ENCODE measurements around the gene RARS1.

DNA sequence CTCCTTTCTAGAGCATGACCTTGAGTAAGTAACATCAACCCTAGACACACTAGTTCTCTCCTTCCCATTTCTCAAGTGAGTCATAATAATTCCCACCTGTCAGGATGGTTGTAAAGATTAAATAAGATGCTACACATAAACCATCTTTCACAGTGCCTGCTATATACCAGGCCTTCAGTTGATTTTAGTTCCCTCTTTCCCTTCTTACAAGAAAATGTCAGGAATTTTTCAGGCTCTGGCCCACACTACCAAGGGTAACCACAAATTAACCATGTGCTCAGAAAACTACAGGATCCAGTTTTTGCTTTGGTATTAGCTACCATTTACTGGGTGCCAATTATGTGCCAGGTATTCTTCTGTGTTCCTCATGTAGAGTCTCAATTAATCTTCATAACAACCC is 42.7 kb upstream of the RARS1 start:
- TF ChIP-seq POLR2AphosphoS5 (IDR thresholded peaks at IDR 0.05; ENCODE audit: low read depth, low read length) = no peak
- TF ChIP-seq, protein P1, sequence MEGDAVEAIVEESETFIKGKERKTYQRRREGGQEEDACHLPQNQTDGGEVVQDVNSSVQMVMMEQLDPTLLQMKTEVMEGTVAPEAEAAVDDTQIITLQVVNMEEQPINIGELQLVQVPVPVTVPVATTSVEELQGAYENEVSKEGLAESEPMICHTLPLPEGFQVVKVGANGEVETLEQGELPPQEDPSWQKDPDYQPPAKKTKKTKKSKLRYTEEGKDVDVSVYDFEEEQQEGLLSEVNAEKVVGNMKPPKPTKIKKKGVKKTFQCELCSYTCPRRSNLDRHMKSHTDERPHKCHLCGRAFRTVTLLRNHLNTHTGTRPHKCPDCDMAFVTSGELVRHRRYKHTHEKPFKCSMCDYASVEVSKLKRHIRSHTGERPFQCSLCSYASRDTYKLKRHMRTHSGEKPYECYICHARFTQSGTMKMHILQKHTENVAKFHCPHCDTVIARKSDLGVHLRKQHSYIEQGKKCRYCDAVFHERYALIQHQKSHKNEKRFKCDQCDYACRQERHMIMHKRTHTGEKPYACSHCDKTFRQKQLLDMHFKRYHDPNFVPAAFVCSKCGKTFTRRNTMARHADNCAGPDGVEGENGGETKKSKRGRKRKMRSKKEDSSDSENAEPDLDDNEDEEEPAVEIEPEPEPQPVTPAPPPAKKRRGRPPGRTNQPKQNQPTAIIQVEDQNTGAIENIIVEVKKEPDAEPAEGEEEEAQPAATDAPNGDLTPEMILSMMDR (IDR thresholded peaks at IDR 0.05) = no peak
- no peak for TF ChIP-seq SIN3A (IDR thresholded peaks at IDR 0.05; ENCODE audit: borderline replicate concordance, insufficient read depth, low read depth, low read length)
- TF ChIP-seq, protein P2, sequence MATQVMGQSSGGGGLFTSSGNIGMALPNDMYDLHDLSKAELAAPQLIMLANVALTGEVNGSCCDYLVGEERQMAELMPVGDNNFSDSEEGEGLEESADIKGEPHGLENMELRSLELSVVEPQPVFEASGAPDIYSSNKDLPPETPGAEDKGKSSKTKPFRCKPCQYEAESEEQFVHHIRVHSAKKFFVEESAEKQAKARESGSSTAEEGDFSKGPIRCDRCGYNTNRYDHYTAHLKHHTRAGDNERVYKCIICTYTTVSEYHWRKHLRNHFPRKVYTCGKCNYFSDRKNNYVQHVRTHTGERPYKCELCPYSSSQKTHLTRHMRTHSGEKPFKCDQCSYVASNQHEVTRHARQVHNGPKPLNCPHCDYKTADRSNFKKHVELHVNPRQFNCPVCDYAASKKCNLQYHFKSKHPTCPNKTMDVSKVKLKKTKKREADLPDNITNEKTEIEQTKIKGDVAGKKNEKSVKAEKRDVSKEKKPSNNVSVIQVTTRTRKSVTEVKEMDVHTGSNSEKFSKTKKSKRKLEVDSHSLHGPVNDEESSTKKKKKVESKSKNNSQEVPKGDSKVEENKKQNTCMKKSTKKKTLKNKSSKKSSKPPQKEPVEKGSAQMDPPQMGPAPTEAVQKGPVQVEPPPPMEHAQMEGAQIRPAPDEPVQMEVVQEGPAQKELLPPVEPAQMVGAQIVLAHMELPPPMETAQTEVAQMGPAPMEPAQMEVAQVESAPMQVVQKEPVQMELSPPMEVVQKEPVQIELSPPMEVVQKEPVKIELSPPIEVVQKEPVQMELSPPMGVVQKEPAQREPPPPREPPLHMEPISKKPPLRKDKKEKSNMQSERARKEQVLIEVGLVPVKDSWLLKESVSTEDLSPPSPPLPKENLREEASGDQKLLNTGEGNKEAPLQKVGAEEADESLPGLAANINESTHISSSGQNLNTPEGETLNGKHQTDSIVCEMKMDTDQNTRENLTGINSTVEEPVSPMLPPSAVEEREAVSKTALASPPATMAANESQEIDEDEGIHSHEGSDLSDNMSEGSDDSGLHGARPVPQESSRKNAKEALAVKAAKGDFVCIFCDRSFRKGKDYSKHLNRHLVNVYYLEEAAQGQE (IDR thresholded peaks at IDR 0.05; ENCODE audit: insufficient read depth in 1 of 2, low read depth in 2 of 2, low read length in 1 of 2) = no peak
- no peak for TF ChIP-seq TCF7L2 (IDR thresholded peaks at IDR 0.05; ENCODE audit: low read depth, low read length)

All from Panc1 (cell line).